ENCODE data around the gene MAGT1.

DNA sequence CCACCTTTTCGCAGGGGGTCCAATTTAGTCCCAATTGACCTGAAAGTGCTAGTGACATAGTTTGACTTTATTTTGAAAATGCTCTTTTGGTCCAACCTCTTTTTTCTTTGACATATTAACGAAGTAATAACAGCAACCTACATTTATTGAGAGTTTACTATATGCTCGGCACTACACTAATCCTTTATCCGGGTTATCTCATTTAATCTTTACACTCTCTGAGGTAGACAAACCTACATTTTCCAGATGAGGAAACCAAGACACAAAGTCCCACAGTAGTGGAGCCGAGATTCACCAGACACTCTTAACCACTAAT is 108.9 kb downstream of the MAGT1 start:
- TF ChIP-seq, protein P1, sequence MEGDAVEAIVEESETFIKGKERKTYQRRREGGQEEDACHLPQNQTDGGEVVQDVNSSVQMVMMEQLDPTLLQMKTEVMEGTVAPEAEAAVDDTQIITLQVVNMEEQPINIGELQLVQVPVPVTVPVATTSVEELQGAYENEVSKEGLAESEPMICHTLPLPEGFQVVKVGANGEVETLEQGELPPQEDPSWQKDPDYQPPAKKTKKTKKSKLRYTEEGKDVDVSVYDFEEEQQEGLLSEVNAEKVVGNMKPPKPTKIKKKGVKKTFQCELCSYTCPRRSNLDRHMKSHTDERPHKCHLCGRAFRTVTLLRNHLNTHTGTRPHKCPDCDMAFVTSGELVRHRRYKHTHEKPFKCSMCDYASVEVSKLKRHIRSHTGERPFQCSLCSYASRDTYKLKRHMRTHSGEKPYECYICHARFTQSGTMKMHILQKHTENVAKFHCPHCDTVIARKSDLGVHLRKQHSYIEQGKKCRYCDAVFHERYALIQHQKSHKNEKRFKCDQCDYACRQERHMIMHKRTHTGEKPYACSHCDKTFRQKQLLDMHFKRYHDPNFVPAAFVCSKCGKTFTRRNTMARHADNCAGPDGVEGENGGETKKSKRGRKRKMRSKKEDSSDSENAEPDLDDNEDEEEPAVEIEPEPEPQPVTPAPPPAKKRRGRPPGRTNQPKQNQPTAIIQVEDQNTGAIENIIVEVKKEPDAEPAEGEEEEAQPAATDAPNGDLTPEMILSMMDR (IDR thresholded peaks at IDR 0.05) = no peak
- no peak for TF ChIP-seq POLR2A (IDR thresholded peaks at IDR 0.05)
